Measurements from ENCODE around the gene TSC22D1. TPM values are rescaled to one million over a fixed set of nuclear protein-coding genes. Genes with fewer than 3 reads are reported as not detected.

TSC22D1 gene
- total RNA-seq, 1 donor from 2014 or later: 48.4 TPM

GRCh38 chr13:44453069-44453468 is 123.1 kb downstream of the TSC22D1 start:
- no peak for DNase-seq (ENCODE audit: low read depth in 2 of 2)

GRCh38 chr13:44452418-44452817 is 123.7 kb downstream of the TSC22D1 start:
- DNase-seq (ENCODE audit: low read depth in 2 of 2): no peak

GRCh38 chr13:44451651-44452050 is 124.5 kb downstream of the TSC22D1 start:
- DNase-seq (ENCODE audit: low read depth in 2 of 2): no peak

GRCh38 chr13:44451126-44451525 is 125.0 kb downstream of the TSC22D1 start:
- no peak for DNase-seq (ENCODE audit: low read depth in 2 of 2)

- no peak for DNase-seq (ENCODE audit: low read depth in 2 of 2)
Observed at GRCh38 chr13:44449999-44450821, 125.9 kb downstream of the TSC22D1 start.

GRCh38 chr13:44448875-44449274 is 127.3 kb downstream of the TSC22D1 start:
- DNase-seq (ENCODE audit: low read depth in 2 of 2): no peak

- no peak for DNase-seq (ENCODE audit: low read depth in 2 of 2)
Observed at GRCh38 chr13:44448373-44448772, 127.8 kb downstream of the TSC22D1 start.

GRCh38 chr13:44447783-44448321 is 128.3 kb downstream of the TSC22D1 start:
- DNase-seq (ENCODE audit: low read depth in 2 of 2): no peak

GRCh38 chr13:44440046-44440608 is 136.0 kb downstream of the TSC22D1 start:
- no peak for DNase-seq (ENCODE audit: low read depth in 2 of 2)

GRCh38 chr13:44439452-44440024 is 136.6 kb downstream of the TSC22D1 start:
- DNase-seq (ENCODE audit: low read depth in 2 of 2): no peak

GRCh38 chr13:44438234-44438579 is 137.9 kb downstream of the TSC22D1 start:
- no peak for DNase-seq (ENCODE audit: low read depth in 2 of 2)

GRCh38 chr13:44437356-44438233 is 138.5 kb downstream of the TSC22D1 start:
- peak; percentile 43 to 57 for DNase-seq (ENCODE audit: low read depth in 2 of 2)

GRCh38 chr13:44436589-44437337 is 139.4 kb downstream of the TSC22D1 start:
- DNase-seq (ENCODE audit: low read depth in 2 of 2): peak; percentile 89 to 97

- DNase-seq (ENCODE audit: low read depth in 2 of 2): no peak
Observed at GRCh38 chr13:44435919-44436510, 140.1 kb downstream of the TSC22D1 start.

- peak; percentile 98 to 99 for DNase-seq (ENCODE audit: low read depth in 2 of 2)
Observed at GRCh38 chr13:44435142-44435918, 140.8 kb downstream of the TSC22D1 start.

GRCh38 chr13:44434766-44435141 is 141.4 kb downstream of the TSC22D1 start:
- no peak for DNase-seq (ENCODE audit: low read depth in 2 of 2)

GRCh38 chr13:44433863-44434765 is 142.0 kb downstream of the TSC22D1 start:
- no peak for DNase-seq (ENCODE audit: low read depth in 2 of 2)

- DNase-seq (ENCODE audit: low read depth in 2 of 2): peak in 1 of 2 donors; percentile 44
Observed at GRCh38 chr13:44432650-44433049, 143.5 kb downstream of the TSC22D1 start.

- no peak for DNase-seq (ENCODE audit: low read depth in 2 of 2)
Observed at GRCh38 chr13:44431150-44431549, 145.0 kb downstream of the TSC22D1 start.
